Skeletal muscle tissue (tissue), 4 donors: ENCODE measurements around the gene RGS7. TPM values are rescaled to one million over a fixed set of nuclear protein-coding genes. Genes with fewer than 3 reads are reported as not detected.
"Not testable (repeated sequence)": the region's sequence is repeated elsewhere in the genome, so short reads cannot be mapped to it uniquely, and the experiment has no call there.

Source experiments
- H3K27ac ChIP-seq: one replicate; pipeline ENCODE4 v1.7.0; 2013; ENCODE audit warnings: mild to moderate bottlenecking, low read depth, low read length, inconsistent platforms
- H3K27me3 ChIP-seq, 3 donors: one replicate each; pipeline ENCODE4 v1.7.0; 2013; ENCODE audit warnings: low read length in 3 of 3; ENCODE audit not compliant: control insufficient read depth in 3 of 3, insufficient read depth in 3 of 3
- H3K36me3 ChIP-seq, 3 donors: one replicate each; pipeline ENCODE4 v1.7.0; 2013; ENCODE audit warnings: low read length in 3 of 3; ENCODE audit not compliant: control insufficient read depth in 3 of 3, insufficient read depth in 3 of 3
- H3K4me1 ChIP-seq, 3 donors: one replicate each; pipeline ENCODE4 v1.7.0; 2013; ENCODE audit warnings: low read length in 3 of 3, mild to moderate bottlenecking in 3 of 3; ENCODE audit not compliant: control insufficient read depth in 3 of 3, insufficient read depth in 3 of 3
- H3K4me3 ChIP-seq, 3 donors: one replicate each; pipeline ENCODE4 v1.7.0; 2013; ENCODE audit warnings: low read length in 3 of 3
- H3K9ac ChIP-seq, 3 donors: one replicate each; pipeline ENCODE4 v1.7.0; 2013; ENCODE audit warnings: low read length in 3 of 3, mild to moderate bottlenecking in 3 of 3, moderate library complexity in 2 of 3, low read depth in 1 of 3
- H3K9me3 ChIP-seq, 3 donors: one replicate each; pipeline ENCODE4 v1.7.0; 2013; ENCODE audit warnings: low read length in 3 of 3; ENCODE audit not compliant: control insufficient read depth in 3 of 3
- total RNA-seq: library from RNA; depleted of rRNA; stranded (reverse); fragments of >200 nt; gene quantifications from one replicate; pipeline ENCODE4 v1.2.3, GENCODE V29; 2014
- donor health status: Osteomylitis.

RGS7 gene
- total RNA-seq, 1 donor from 2014 or later, result not detected

DNA sequence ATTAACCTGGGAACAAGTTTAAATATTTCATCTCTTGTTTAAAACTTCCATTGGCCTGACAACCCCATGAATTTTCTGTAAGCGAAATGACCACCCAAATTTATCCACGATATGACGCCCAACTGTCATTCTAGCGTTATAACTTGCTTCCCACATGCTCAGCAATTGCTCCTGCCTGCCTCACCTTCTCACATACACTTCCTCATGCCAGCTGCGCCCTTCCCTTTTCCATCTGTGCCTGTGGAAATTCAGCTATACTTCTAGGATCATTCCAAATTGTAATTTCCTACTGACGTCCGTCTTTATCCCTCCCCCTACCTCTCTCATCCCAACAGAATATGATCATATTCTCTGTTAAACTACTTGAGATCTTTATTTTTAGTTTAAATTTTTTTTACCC, 248.0 kb downstream of the RGS7 start:
- Histone ChIP-seq H3K4me1 (no peaks in the 10 kb centered on the region), H3K4me3 (no peak overlapping the region), H3K9ac (no peak overlapping the region), H3K27ac (no peak overlapping the region), H3K36me3 (no peaks in the 10 kb centered on the region), H3K9me3 (no peaks in the 10 kb centered on the region), H3K27me3 (no peaks in the 10 kb centered on the region)

DNA sequence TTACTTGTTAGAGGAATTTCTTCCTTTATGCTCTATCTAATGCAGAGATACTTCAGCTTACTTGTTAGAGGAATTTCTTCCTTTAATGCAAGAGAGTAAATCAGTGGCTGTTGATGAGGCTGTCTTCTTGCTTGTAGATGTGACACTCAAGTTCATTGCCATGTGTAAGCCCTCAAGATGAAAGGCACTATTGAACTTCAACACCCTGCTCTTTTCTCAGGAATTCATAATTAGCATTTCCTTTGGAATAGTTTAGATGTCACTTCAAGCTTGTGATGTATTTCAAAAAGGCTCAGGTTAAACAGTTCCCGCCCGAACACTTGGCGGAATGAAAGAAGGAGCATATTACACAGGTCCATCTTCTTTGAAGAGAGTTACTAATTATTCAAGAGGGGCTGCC, 251.9 kb downstream of the RGS7 start:
- Histone ChIP-seq H3K27ac (no peak overlapping the region), H3K27me3 (no peaks in the 10 kb centered on the region), H3K4me1 (no peaks in the 10 kb centered on the region), H3K9ac (no peak overlapping the region), H3K4me3 (no peak overlapping the region), H3K36me3 (no peaks in the 10 kb centered on the region), H3K9me3 (no peaks in the 10 kb centered on the region)

DNA sequence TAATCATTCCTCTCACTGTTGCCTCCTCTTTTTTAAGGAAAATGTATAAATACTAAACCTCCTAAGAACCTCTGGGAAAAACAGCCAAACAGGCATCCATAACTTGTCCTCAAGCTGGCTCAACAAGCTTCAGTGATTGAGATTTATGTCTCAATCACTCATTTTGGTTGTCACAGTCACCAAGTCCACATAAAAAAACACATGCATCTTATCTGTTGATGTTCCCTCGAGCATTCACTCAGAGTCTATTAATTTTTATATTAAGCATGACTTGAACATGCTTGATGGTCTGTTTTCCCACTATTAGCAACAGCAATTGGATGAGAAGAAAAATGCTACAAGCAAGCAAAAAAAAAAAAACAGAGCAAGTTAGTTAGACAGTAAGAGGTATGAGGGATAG, 254.3 kb downstream of the RGS7 start:
- H3K9ac ChIP-seq, result no peak overlapping the region
- no peaks in the 10 kb centered on the region for H3K4me1 ChIP-seq
- no peaks in the 10 kb centered on the region for H3K36me3 ChIP-seq
- H3K4me3 ChIP-seq, result no peak overlapping the region
- no peaks in the 10 kb centered on the region for H3K9me3 ChIP-seq
- H3K27ac ChIP-seq, result no peak overlapping the region
- H3K27me3 ChIP-seq, result no peaks in the 10 kb centered on the region

DNA sequence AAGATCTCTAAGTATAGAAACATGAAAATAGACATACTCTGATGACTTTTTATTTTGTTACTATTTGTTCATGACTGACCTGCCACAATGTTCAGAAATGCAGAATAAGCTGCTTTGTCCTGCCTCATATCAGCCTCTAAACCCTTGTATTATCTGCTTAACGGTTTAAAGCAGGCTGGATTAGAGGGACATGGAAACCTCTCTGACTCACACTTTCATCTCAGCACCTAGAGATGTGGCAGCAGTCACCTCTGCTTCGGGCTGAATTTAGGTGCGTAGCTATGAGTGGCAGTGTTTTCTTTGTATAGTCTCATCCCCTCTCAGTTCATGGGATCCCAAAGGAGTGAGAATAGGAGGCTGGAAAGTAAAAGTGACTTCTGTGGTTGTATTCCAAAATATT, 255.4 kb downstream of the RGS7 start:
- Histone ChIP-seq H3K9ac (no peak overlapping the region), H3K36me3 (no peaks in the 10 kb centered on the region), H3K27me3 (no peaks in the 10 kb centered on the region), H3K27ac (no peak overlapping the region), H3K4me3 (no peak overlapping the region), H3K4me1 (no peaks in the 10 kb centered on the region), H3K9me3 (no peaks in the 10 kb centered on the region)

DNA sequence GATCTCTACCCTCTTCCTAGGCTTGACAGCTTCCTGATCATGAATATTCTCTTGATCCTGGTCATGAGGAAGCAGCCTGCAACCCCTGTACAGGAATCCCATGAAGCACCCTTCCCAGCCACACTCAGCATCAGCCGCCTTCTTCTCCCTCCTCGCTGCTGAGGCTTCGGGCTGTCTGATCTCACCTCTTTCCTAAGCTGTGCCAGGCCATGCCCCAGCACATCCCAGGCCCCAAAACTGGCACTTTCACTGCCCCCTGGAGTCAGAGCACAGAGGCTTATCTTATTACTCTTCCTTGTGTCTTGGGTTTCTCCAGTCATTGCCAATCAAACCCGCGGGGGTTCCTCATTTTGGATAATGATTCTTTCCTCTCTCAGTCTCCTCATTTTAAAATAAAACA, 259.5 kb downstream of the RGS7 start:
- H3K36me3 ChIP-seq, result no peaks in the 10 kb centered on the region
- no peaks in the 10 kb centered on the region for H3K9me3 ChIP-seq
- H3K4me3 ChIP-seq, result no peak overlapping the region
- no peak overlapping the region for H3K27ac ChIP-seq
- H3K9ac ChIP-seq, result no peak overlapping the region
- H3K27me3 ChIP-seq, result no peaks in the 10 kb centered on the region
- H3K4me1 ChIP-seq, result no peaks in the 10 kb centered on the region

DNA sequence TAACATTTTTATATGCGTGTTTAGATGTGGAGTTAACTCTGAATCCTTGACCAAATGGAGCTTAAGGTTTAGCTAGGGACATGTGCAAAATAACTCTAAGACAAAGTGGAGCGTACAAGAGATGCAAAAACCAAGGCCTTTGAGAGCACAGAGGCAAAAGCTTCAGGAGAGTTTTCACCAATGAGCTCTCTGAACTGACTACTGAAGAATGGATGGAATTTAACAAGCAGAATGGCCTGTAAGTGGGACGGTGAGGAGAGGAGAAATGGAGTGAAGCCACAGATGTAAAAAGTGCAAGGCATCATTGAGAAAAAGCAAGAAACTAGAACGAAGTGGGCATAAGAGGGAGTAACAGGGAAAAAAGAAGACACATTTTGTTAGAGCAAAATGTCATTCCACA, 260.0 kb downstream of the RGS7 start:
- H3K9me3 ChIP-seq, result no peaks in the 10 kb centered on the region
- H3K9ac ChIP-seq, result no peak overlapping the region
- no peaks in the 10 kb centered on the region for H3K27me3 ChIP-seq
- H3K27ac ChIP-seq, result no peak overlapping the region
- H3K4me1 ChIP-seq, result no peaks in the 10 kb centered on the region
- no peaks in the 10 kb centered on the region for H3K36me3 ChIP-seq
- H3K4me3 ChIP-seq, result no peak overlapping the region

DNA sequence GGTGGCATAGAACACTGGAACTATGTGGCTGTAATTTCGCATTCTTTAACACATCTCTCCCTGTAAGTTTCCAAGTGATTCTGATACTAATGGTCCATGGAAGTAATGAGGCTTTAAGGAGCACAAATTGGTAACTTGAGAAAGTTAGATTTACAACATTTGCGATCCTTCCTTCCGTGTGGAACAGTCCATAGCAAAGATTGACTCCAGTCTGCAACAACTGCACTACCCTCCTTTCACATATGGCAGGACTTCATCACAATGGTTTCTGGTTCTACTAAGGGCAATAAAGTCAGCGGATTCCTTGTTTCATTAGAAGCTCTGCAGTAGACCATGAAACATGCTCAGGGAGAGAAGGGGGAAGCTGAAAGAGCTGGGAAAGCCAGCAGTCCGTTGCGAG, 261.2 kb downstream of the RGS7 start:
- Histone ChIP-seq H3K27me3 (no peaks in the 10 kb centered on the region), H3K9ac (no peak overlapping the region), H3K4me3 (no peak overlapping the region), H3K36me3 (no peaks in the 10 kb centered on the region), H3K4me1 (no peaks in the 10 kb centered on the region), H3K27ac (no peak overlapping the region), H3K9me3 (no peaks in the 10 kb centered on the region)

DNA sequence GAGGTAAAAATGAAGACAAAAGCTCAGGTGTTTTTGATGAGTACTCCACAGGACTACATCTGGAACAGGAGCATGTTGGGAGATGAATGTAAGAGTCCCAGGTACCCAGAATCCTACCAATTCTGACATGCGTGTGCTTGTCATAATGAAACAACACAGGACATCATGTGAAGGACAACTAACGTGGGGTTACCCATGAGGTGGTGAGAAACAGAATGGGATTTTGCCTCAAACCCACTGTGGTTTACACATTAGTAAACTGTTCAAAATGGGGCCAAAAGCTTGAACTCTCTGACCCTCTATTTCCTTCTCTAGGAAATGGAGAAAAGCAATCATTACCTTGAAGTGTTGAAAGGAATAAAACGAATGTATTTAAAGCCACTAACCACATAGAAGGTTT, 266.2 kb downstream of the RGS7 start:
- Histone ChIP-seq H3K36me3 (no peaks in the 10 kb centered on the region), H3K9me3 (no peaks in the 10 kb centered on the region), H3K9ac (no peak overlapping the region), H3K27ac (no peak overlapping the region), H3K4me3 (no peak overlapping the region), H3K27me3 (no peaks in the 10 kb centered on the region), H3K4me1 (no peaks in the 10 kb centered on the region)

DNA sequence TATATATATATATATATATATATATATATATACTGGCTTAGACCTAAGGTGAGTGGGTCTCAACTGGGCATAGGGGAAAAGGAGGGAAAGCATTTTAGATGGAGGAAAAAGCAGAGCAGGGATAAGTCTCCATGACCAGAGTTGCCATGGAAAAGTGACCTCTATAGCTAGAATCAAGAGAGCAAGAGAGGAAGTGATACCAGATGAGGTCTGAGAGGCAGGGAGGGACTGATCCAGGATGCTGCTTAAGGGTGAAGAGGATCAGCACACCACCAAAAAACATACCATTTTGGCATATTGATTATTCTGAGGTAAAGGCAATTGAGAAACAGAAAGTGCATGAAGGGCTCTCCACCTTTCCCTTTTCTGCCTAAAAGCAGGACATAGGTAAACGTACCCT, 267.9 kb downstream of the RGS7 start:
- not testable (repeated sequence) for H3K9me3 ChIP-seq, H3K4me1 ChIP-seq, H3K27ac ChIP-seq, H3K9ac ChIP-seq, H3K4me3 ChIP-seq, H3K27me3 ChIP-seq, H3K36me3 ChIP-seq

DNA sequence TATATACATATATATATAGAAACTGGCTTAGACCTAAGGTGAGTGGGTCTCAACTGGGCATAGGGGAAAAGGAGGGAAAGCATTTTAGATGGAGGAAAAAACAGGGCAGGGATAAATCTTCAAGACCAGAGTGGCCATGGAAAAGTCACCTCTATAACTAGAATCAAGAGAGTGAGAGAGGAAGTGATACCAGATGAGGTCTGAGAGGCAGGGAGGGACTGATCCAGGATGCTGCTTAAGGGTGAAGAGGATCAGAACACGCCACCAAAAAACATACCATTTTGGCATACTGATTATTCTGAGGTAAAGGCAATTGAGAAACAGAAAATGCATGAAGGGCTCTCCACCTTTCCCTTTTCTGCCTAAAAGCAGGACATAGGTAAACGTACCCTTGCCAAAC, 268.9 kb downstream of the RGS7 start:
- not testable (repeated sequence) for H3K9ac ChIP-seq, H3K4me1 ChIP-seq, H3K36me3 ChIP-seq, H3K27me3 ChIP-seq, H3K27ac ChIP-seq, H3K4me3 ChIP-seq, H3K9me3 ChIP-seq

DNA sequence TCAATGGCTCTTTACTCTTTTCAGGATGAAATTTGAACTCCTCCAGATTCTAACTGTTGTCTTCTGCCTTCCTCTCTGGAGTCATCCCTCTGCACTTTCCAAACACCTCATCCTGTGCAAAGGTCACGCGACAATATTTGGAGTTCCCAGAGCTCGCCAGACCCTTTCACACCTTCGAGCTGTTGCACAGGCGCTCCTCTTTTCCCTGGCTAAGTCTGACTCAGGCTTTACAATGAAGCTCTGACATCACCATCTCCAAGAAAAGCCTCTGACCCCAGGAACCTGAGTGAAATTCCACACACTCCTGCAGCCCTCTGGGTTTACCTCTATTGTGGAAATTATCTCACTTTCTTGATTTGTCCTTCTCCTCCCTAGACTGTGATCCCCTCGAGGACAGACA, 270.3 kb downstream of the RGS7 start:
- Histone ChIP-seq H3K4me1 (no peaks in the 10 kb centered on the region), H3K36me3 (no peaks in the 10 kb centered on the region), H3K4me3 (no peak overlapping the region), H3K27me3 (no peaks in the 10 kb centered on the region), H3K9me3 (no peaks in the 10 kb centered on the region), H3K27ac (no peak overlapping the region), H3K9ac (no peak overlapping the region)
